GM10847 (cell line): ENCODE data around the gene SYF2.

Experiments
- POLR2A ChIP-seq: IDR thresholded peaks from 2 replicates; pipeline ENCODE4 v1.6.1; 2011; ENCODE audit not compliant: insufficient read length; ENCODE audit errors: extremely low read depth

SYF2 gene

DNA sequence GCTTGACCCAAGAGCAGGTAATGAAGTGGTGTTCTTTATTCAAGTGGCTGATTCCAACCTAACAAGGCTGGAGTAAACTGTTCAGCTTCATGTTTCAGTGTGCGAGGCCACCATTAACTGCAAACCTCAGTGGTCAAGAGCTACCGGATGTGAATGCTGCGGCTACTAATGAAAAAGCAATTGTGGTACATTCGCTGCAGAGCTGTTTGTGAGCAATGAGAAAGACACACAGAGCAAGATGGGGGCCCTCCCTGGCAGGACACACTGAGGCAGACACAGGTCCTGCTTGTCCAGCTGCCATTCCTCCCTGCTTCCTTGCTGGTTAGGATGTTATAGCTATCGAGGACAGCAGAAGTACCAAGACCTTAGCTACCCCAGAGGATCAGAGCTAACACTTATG, 26.1 kb downstream of the SYF2 start:
- no peak for TF ChIP-seq POLR2A

DNA sequence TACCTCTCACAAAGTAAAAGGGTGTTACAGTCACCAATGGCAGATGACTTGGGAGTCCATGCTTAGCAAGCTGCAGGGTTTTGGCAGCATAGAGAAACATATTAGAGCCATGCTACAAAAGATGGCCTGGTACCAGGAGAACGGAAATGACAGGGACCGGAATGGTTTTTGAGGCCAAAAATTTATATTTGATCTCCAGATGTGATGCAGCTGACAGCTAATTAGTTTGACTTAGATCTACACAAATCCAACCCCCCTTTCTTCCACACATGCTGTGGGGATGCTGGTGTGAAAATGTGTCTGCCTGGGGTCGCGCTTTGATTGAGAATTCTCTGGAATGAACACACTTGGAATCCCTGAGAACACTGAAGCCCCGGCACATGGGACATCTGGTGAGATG, 26.5 kb downstream of the SYF2 start:
- TF ChIP-seq POLR2A: no peak

DNA sequence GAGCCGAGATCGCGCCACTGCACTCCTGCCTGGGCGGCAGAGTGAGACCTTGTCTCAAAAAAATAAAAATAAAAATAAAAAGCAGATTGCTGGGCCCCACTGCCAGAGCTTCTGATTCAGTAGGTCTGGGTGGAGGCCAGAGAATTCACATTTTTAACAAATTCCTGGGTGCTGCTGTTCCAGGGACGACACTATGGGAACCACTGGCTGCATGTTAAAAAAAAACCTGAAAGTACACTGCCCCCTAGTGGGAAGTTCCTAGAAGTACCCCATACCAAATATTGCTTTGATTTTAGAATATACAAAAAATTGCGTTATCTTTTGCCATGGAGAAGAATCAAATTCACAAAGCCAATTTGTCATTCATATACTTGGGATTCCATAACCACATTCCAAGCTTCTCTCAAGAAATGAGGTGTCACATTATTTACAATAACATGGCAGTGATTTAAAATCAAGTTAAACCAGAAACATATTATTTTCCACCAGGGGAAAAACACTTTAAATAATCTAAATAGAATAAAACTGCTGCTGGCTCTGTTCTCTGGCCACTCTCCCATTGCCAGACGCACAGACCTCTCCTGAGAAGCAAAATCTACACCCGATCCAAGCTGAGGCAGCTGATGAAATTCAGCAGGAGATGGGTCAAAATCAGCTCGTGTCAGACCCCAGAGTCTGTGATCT, 27.4 kb downstream of the SYF2 start:
- TF ChIP-seq POLR2A: no peak

- TF ChIP-seq POLR2A: no peak
Measured at GRCh38 chr1:25201006-25201405, 31.3 kb downstream of the SYF2 start.

DNA sequence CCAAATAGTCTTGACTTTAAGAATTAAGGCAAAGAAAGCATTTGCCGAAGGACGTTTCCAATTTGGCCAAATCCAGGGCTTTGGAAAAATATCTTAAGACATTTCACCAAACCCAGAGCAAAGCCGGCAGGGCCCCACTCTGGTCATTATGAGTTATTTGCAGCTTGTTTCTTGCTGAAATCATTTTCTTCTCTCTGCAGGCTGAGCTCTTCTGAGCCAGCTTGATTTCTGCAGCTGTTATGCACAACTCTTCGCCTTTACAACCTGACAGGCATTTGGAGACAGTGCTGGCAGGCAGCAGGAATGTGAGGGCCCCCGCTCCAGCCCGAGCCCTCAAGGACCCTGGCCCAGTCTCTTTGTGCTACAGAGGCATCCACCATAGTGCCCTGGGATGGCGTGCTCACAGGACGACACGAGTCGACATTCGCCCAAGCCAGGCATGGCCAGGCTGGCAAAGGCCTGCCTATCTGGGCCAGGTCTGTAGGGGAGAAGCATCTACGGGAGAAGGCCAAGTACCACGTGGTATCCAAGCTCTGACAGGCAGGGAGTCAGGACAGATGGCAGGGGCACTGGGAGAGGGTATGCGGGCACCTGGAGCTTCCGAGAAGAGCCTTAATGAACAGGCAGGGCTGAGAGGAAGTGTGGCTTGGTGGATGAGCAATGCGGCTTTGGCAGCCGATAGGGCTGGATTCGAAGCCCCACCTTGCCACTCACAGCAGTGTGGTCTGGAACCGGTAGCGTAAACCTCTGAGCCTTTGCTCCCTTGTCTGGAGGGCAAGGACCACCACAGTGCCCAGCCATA, 32.3 kb downstream of the SYF2 start:
- no peak for TF ChIP-seq POLR2A

- no peak for TF ChIP-seq POLR2A
Measured at GRCh38 chr1:25198663-25199252, 33.5 kb downstream of the SYF2 start.

DNA sequence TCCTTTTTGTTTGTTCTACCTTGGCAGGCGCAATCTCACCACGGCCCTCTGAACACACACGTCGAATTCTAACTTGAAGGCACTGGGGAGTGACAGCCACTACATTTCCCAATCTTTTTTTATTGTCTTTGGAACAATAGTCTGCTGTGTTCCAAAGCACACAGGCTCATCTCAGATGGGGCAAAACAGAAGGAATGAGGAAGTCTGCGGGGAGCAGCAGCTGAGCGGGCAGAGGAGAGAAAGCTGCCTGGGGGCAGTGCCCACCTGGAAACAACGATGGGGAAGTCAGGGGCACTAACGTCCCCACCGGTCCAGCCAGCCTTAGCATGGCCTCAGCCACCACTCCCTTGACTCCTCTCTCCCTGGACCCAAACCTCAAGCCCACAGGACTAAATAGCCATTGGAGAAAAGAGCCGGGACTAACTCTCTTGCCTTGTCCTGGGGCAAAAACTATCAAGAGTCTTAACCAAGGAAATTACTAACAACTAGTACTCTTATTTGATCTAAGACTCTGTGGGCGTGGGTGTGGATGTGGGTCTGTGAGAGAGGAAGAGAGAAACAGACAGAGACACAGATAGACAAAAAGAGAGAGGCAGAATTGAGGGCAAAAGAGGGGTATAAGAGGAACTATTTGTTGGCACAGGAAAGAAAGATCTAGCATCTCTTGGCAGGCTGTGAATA, 34.2 kb downstream of the SYF2 start:
- no peak for TF ChIP-seq POLR2A

- TF ChIP-seq POLR2A: no peak
Measured at GRCh38 chr1:25197235-25197975, 34.9 kb downstream of the SYF2 start.

DNA sequence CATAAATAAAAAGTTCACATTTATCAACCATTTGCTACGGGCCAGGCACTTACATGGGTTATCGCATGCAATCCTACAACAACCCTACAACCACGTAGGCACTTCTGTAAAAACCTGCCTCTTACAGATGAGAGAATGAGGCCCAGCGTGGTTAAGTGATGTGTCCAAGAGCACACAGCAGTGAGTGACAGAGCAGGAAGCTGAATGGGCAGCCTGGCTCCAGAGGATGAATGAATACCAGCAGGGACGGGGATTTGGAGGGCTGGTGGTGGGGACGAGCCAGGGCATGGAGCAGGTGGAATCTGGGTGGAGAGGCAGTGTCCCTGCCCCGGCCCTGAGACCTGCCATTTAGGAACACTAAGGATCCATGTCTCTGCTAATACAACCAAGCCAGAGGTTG, 35.5 kb downstream of the SYF2 start:
- TF ChIP-seq POLR2A: no peak

- no peak for TF ChIP-seq POLR2A
Measured at GRCh38 chr1:25195835-25196234, 36.5 kb downstream of the SYF2 start.

- no peak for TF ChIP-seq POLR2A
Measured at GRCh38 chr1:25194572-25195020, 37.7 kb downstream of the SYF2 start.

GRCh38 chr1:25194054-25194453, 38.2 kb downstream of the SYF2 start:
- TF ChIP-seq POLR2A: no peak

- no peak for TF ChIP-seq POLR2A
Measured at GRCh38 chr1:25193229-25193628, 39.1 kb downstream of the SYF2 start.

- no peak for TF ChIP-seq POLR2A
Measured at GRCh38 chr1:25192154-25192553, 40.1 kb downstream of the SYF2 start.

- no peak for TF ChIP-seq POLR2A
Measured at GRCh38 chr1:25190260-25190659, 42.0 kb downstream of the SYF2 start.
